ENCODE data around the gene UBE2G1. TPM values are rescaled to one million over a fixed set of nuclear protein-coding genes. Genes with fewer than 3 reads are reported as not detected.

UBE2G1 gene
- total and polyA plus RNA-seq, 8 donors: 4.3 to 29.3 (median 21.6) TPM

DNA sequence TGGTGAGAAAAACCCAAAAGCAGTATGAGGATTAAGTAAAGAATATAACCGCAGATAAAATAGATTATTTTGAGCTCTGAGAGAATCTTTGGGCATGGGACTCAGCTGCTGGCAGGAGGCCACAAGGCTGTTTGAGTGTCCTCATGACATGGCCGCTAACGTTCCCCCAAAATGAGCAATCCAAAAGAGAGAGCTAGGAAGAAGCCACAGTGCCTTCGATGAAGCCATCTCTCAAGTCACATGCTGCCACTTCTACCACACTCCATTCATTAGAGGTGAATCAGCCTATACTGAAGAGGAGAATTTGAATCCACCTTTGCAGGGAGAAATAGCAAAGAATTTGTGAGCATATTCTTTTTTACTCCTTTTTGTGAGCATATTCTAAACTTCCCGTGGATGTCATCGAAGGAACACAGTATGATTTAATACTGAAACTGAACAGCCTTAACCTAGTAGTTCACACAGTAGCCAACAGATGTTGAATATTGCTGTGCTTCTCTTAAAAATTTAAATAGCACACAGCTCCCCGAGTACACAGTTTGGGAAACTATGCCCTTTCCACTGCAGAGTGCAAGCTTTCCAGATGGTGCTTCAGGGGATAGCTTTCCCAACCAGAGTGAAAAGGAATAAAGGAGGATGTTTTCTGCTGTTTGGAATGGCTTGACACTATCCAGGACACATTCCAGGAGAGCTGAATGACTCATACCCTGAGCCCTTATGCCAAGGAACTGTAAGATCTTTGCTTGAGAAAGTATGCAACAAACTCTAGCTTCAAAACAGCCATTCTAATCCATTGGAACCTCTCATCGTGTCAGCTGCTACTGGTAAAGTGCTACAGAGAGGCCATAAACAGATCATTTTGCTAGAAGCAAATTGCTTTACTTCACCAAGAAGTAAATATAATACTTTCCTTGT is 136.6 kb downstream of the UBE2G1 start:
- Histone ChIP-seq H3K27me3 (no peaks in the 10 kb centered on the region), H3K9me3 (no peaks in the 10 kb centered on the region), H3K4me1 (peaks cover 5 to 9% (median 8%) of the 10 kb centered on the region in 3 donors), H3K36me3 (peaks cover 0 to 11% (median 4%) of the 10 kb centered on the region in 3 donors), H3K4me3 (no peak overlapping the region), H3K27ac (peak overlapping the region in 1 of 4 donors; percentile 54)
- FAIRE-seq (peak; percentile 96), DNase-seq (peak in 3 of 6 donors; percentile 31 to 57 (median 43)), ATAC-seq (peak; percentile 94 to 96 (median 95))
- 67 to 71% methylated on average over 8 of the region's 8 CpGs for WGBS, 2 donors
- TF ChIP-seq, protein P1, sequence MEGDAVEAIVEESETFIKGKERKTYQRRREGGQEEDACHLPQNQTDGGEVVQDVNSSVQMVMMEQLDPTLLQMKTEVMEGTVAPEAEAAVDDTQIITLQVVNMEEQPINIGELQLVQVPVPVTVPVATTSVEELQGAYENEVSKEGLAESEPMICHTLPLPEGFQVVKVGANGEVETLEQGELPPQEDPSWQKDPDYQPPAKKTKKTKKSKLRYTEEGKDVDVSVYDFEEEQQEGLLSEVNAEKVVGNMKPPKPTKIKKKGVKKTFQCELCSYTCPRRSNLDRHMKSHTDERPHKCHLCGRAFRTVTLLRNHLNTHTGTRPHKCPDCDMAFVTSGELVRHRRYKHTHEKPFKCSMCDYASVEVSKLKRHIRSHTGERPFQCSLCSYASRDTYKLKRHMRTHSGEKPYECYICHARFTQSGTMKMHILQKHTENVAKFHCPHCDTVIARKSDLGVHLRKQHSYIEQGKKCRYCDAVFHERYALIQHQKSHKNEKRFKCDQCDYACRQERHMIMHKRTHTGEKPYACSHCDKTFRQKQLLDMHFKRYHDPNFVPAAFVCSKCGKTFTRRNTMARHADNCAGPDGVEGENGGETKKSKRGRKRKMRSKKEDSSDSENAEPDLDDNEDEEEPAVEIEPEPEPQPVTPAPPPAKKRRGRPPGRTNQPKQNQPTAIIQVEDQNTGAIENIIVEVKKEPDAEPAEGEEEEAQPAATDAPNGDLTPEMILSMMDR (IDR thresholded peaks at IDR 0.05): no peak
- intact Hi-C loops (cut with DNase I): no loop called here

DNA sequence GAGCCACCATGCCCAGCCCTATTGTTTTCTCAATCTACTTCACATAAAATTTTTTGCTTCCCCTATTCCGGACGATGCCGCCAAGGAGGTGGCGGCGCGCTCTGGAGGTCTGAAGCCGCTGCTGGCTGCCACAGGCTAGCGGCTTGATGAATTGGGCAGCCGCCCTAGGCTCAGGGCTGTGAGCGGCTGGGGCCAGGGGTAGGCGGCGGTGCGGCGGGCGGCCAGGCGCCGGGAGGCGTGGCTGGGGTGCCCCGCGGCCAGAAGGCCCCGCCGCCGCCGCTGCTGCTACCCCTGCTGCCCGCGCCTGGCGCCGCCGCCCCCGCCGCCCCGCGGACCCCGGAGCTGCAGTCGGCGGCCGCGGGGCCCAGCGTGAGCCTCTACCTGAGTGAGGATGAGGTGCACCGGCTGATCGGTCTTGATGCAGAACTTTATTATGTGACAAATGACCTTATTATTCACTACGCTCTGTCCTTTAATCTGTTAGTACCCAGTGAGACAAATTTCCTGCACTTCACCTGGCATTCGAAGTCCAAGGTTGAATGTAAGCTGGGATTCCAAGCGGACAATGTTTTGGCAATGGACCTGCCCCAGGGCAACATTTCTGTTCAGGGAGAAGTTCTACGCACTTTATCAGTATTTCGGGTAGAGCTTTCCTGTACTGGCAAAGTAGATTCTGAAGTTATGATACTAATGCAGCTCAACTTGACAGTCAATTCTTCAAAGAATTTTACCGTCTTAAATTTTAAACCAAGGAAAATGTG is 144.4 kb downstream of the UBE2G1 start:
- ATAC-seq: peak in 2 of 4 donors; percentile 60 to 75
- TF ChIP-seq, protein P1 (IDR thresholded peaks at IDR 0.05): no peak
- no peak overlapping the region for H3K27ac ChIP-seq
- no peak overlapping the region for H3K4me3 ChIP-seq
- no peaks in the 10 kb centered on the region for H3K4me1 ChIP-seq
- peak in 1 of 6 donors; percentile 61 for DNase-seq
- intact Hi-C loops (cut with DNase I): no loop called here
- 82 to 83% methylated on average over 40 to 47 of the region's 47 CpGs for WGBS, 2 donors
- no peak for FAIRE-seq
- no peaks in the 10 kb centered on the region for H3K9me3 ChIP-seq
- H3K27me3 ChIP-seq: no peaks in the 10 kb centered on the region
- H3K36me3 ChIP-seq: no peaks in the 10 kb centered on the region

DNA sequence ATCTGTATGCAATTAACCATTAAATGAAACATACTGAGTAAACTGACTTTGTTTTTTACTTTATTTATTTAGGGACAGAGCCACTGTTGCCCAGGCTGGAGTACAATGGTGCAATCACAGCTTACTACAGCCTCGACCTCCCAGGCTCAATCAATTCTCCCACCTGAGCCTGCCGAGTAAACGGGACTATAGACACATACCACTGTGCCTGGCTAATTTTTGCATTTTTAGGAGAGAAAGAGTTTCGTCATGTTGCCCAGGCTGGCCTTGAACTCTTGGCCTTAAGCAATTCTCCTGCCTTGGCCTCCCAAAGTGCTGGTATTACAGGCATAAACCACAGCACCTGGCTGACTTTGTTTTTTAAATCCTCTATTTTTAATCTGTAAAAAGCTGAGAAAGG is 145.3 kb downstream of the UBE2G1 start:
- Histone ChIP-seq H3K27me3 (no peaks in the 10 kb centered on the region), H3K27ac (no peak overlapping the region), H3K9me3 (no peaks in the 10 kb centered on the region), H3K36me3 (peaks cover 0 to 6% (median 0%) of the 10 kb centered on the region in 3 donors), H3K4me1 (no peaks in the 10 kb centered on the region), H3K4me3 (no peak overlapping the region)
- no peak for FAIRE-seq
- intact Hi-C loops (cut with DNase I): no loop called here
- DNase-seq: no peak
- TF ChIP-seq, protein P1 (IDR thresholded peaks at IDR 0.05): no peak
- WGBS, 2 donors: 63 to 67% methylated on average over 4 of the region's 4 CpGs
- no peak for ATAC-seq

DNA sequence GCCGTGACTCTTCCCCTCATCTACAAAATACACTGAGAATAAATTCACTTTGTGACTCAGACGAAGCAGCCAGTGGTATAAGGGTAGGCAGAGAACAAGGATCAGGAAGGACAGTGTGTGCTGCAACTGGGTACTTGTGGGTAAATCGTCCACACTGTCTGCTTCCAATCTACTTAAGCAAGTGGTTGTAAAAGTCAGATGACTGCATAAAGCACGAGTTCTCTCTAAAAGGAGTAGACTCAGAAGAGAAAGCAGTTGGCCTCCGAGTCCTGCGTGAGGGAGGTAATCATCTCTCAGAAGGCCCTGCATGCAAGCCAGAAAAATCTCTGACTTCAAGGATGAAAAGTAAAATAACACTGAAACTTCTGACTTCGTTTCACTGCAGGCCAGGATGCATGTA is 145.8 kb downstream of the UBE2G1 start:
- no peak for DNase-seq
- Histone ChIP-seq H3K9me3 (no peaks in the 10 kb centered on the region), H3K4me3 (no peak overlapping the region), H3K36me3 (peaks cover 0 to 6% (median 0%) of the 10 kb centered on the region in 3 donors), H3K27ac (no peak overlapping the region), H3K27me3 (no peaks in the 10 kb centered on the region), H3K4me1 (no peaks in the 10 kb centered on the region)
- intact Hi-C loops (cut with DNase I): no loop called here
- 73 to 81% methylated on average over 7 of the region's 7 CpGs for WGBS, 2 donors
- peak; percentile 34 for FAIRE-seq
- TF ChIP-seq, protein P1 (IDR thresholded peaks at IDR 0.05): no peak
- peak in 2 of 4 donors; percentile 15 to 31 for ATAC-seq

Other genes starting within 250 kb of the UBE2G1 start
- gene ZZEF1, start 223.6 kb downstream of the UBE2G1 start, total RNA-seq: 10 to 100 TPM; 22.7 to 31.6 (median 27.7) TPM
- 10 to 100 TPM; 15.8 to 29.7 TPM for gene ZZEF1, start 223.6 kb downstream of the UBE2G1 start, polyA plus RNA-seq
- gene CYB5D2, start 223.5 kb downstream of the UBE2G1 start, total RNA-seq: 1 to 10 TPM; 6.7 to 9.1 (median 8.4) TPM
- 10 to 100 TPM; 11.7 to 18.4 TPM for gene CYB5D2, start 223.5 kb downstream of the UBE2G1 start, polyA plus RNA-seq
- 10 to 100 TPM; 12.3 to 30.3 (median 17.2) TPM for gene ANKFY1, start 102.7 kb downstream of the UBE2G1 start, total RNA-seq
- 10 to 100 TPM; 11.3 to 12.5 TPM for gene ANKFY1, start 102.7 kb downstream of the UBE2G1 start, polyA plus RNA-seq
- under 1 TPM; 0.08 to 0.89 (median 0.44) TPM for gene SPNS3, start 67.3 kb upstream of the UBE2G1 start, total RNA-seq
- gene SPNS3, start 67.3 kb upstream of the UBE2G1 start, polyA plus RNA-seq: under 1 TPM; 0.84 to 0.96 TPM
- 10 to 100 TPM in 5 of 6 donors, 1 to 10 TPM in 1; 7.6 to 27.5 (median 17.2) TPM for gene SPNS2, start 132.2 kb upstream of the UBE2G1 start, total RNA-seq
- 10 to 100 TPM; 43.7 to 51.7 TPM for gene SPNS2, start 132.2 kb upstream of the UBE2G1 start, polyA plus RNA-seq
- gene MYBBP1A, start 188.7 kb upstream of the UBE2G1 start, total RNA-seq: 10 to 100 TPM; 21.8 to 41.8 (median 30.6) TPM
- 10 to 100 TPM; 73.1 to 93.1 TPM for gene MYBBP1A, start 188.7 kb upstream of the UBE2G1 start, polyA plus RNA-seq
- 10 to 100 TPM; 20.7 to 34.4 (median 32.9) TPM for gene GGT6, start 193.9 kb upstream of the UBE2G1 start, total RNA-seq
- gene GGT6, start 193.9 kb upstream of the UBE2G1 start, polyA plus RNA-seq: 10 to 100 TPM; 27.0 to 36.1 TPM
- under 1 TPM in 4 of 6 donors, not detected in 2; 0.09 to 0.59 (median 0.18) TPM for gene SMTNL2, start 217.9 kb upstream of the UBE2G1 start, total RNA-seq
- under 1 TPM; 0.27 to 0.42 TPM for gene SMTNL2, start 217.9 kb upstream of the UBE2G1 start, polyA plus RNA-seq

All from pancreas (tissue), 10 donors.